ENCODE data around the gene F2.
"Not testable (repeated sequence)": the region's sequence is repeated elsewhere in the genome, so short reads cannot be mapped to it uniquely, and the experiment has no call there.

Gene F2

GRCh38 chr11:46719048-46719542, at the start of gene F2:
TSS of gene F2 (plus strand) at chr11:46719213. CDS start at chr11:46719236, 23 bp downstream.
- no peak for DNase-seq

DNA sequence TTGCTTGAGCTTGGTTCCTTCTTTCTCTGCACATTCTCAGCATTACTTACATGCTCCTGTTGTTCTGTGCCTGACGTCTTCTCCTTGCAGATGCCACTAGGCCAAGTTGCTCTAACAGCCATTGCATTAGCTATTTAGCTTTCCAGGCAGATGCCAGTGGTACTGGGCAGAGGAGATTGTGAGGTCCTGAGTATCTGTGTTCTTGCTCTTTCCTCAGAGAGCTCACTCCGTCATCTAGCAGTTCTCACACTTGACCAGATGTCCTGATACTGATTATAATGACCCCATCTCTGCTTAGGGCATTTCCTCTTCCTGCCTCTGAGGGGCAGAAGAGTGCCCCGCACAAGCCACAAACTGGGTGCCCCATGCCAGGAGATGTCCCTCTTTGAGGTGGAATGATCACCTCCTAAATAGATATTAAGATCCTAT, 49.3 kb upstream of the F2 start:
- DNase-seq: no peak

DNA sequence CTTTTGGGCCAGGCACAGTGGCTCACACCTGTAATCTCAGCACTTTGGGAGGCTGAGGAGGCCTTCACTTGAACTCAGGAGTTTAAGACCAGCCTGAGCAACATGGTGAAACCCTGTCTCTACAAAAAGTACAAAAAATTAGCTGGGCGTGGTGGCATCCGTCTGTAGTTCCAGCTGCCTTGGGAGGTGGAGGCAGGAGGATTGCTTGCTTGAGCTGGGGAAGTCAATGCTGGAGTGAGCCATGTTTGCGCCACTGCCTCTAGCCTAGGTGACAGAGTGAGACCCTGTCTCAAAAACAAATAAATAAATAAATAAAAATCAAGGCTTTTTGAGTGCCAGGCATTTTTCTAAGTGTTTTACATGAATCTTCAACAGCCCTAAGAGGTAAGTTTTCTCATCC, 48.5 kb upstream of the F2 start:
- not testable (repeated sequence) for DNase-seq

- DNase-seq: no peak
Measured at GRCh38 chr11:46671958-46672315, 47.1 kb upstream of the F2 start.

- DNase-seq: no peak
Measured at GRCh38 chr11:46672381-46672839, 46.6 kb upstream of the F2 start.

- no peak for DNase-seq
Measured at GRCh38 chr11:46673713-46674462, 45.1 kb upstream of the F2 start.

GRCh38 chr11:46674463-46675287, 44.3 kb upstream of the F2 start:
- no peak for DNase-seq

GRCh38 chr11:46675288-46675851, 43.6 kb upstream of the F2 start:
- DNase-seq: no peak

- DNase-seq: no peak
Measured at GRCh38 chr11:46675949-46676348, 43.1 kb upstream of the F2 start.

DNA sequence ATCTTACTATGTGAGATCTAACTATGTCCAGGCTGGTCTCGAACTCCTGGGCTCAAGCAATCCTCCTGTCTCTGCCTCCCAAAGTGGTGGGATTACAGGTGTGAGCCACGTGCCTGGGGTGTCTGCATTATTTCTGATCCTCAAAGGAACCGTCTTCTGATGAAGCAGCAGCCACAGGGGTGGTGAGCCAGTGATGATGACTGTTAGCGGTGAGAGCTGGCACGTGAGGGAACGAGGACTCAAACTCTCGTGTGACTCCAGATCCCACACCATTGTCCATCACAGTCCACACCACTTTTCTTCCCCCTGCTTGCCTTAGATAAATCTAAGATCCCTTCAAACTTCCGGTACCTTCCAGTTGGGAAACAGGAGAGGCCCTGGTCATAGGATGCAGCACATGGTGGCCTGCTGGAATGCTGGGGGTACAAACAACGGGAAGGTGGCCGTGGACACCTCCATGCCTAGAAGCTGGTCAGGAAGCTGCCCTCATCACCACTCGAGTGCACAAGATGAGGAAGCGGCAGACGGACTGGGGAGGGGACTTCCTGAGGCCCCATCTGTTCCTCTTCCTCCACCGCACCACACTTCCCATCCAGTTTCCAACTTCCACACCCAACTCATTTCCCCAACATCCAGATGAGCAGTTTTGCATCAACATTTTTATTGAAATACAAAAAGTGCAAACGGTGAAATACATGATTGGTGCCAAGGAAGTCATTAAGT, 42.4 kb upstream of the F2 start:
- no peak for DNase-seq

- DNase-seq: no peak
Measured at GRCh38 chr11:46677169-46677568, 41.8 kb upstream of the F2 start.

DNA sequence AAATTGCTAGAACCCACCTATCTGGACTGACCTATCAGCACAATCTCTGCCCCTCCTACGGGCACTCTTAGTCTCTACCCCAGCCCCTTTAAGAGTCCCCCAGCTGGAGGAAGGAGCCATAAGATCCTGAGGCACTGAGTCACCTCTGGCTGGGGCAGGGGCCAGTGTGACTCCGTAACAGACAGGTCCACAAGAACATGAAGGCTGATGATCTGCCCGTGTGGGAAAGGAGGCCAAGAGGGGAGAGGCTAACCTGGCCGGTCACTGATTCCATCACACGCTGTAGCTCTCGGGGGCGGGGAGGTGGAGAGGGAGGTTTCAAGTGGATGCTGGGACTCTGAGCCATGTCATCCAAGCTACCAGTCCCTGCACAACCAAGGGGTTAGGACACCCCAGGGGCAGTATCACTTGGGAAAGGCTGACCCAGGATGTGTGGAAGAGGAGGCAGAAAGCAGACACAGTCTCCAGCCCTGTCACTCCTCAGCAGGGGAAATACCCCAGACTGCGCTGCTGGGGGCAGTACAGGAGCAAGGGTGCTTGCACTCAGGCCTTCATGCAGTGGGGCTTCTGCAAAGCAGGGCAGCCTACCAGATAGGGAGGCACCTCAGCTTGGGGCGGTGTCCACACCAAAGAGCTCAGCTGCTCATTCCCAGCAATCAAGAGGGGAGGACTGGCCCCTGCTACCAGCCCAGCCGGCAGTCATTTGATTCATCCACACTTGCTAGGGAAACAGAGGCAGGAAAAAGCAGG, 40.8 kb upstream of the F2 start:
- DNase-seq: no peak

GRCh38 chr11:46678741-46679130, 40.3 kb upstream of the F2 start:
- no peak for DNase-seq

GRCh38 chr11:46679241-46680163, 39.5 kb upstream of the F2 start:
- no peak for DNase-seq

- DNase-seq: no peak
Measured at GRCh38 chr11:46680164-46680760, 38.8 kb upstream of the F2 start.

DNA sequence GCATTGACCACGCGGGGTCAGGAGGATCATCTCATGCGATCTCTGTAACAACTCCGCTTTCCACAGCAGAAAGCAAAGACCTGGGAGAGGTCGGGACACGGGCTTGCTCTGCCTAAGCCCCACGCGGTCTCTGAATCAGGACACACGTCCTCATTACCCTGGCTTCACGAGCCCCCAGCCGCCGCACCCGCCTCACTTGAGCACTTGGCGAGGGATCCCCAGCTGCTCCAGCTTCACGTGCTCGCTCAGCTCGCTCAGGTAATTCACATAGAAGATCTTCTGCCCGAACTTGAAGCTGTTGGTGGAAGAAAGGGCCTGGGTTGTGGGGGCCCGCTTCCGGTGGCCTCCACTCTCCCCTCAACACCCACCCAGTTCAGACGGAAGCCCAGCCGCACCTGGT, 38.2 kb upstream of the F2 start:
- no peak for DNase-seq

DNA sequence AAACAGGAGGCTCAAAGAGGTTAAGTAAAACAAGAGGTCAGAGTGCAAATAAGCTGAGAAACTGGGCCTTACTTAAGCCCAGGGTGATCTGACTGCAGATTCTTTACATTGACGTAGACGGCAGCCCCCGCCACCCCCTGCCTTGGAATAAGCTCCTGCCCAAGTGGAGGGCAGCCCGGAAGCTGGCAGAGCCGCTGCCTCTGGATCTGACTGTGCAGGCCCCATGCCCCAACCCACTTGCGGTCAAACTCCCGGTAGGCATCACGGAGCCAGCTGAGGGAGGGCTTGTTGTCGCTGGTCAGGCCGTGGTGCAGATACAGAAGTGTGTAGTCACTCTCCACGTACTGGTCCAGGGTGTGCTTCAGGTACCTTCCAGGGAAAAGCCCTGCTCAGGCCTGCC, 37.2 kb upstream of the F2 start:
- no peak for DNase-seq

- no peak for DNase-seq
Measured at GRCh38 chr11:46682773-46683752, 36.0 kb upstream of the F2 start.

GRCh38 chr11:46684367-46684766, 34.6 kb upstream of the F2 start:
- DNase-seq: no peak

All from right forelimb (tissue), 1 donor.